ENCODE data around the gene LRBA.
A peak's percentile ranks its signal among the peaks of the same experiment; 100 is the strongest.
"Not testable (repeated sequence)": the region's sequence is repeated elsewhere in the genome, so short reads cannot be mapped to it uniquely, and the experiment has no call there.

Gene LRBA

DNA sequence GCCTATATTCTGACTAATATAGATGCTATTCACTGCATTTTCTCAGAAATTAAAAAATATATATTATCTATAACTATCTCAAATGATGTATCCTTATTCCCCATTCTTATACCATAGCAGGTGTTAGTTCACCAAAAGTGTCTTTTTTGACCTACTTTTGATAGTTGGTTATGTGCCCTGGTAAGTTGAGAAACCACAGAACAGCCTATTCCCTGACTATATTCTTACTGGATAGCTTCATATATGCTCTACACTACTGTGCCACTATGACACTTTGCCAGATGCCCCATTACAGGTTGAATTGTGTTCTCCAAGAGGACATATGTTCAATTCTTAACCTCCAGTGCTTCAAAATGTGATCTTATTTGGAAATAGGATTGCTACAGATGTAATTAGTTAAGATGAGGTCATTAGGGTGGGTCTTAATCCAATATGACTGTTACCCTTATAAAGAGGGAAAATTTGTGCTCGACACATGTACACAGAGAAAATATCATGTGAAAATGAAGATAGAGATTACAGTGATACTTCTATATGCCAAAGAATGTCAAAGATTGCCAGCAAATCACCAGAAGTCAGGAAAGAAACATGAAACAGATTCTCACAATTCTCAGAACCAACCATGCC is 76.1 kb downstream of the LRBA start:
- no peak for FAIRE-seq

DNA sequence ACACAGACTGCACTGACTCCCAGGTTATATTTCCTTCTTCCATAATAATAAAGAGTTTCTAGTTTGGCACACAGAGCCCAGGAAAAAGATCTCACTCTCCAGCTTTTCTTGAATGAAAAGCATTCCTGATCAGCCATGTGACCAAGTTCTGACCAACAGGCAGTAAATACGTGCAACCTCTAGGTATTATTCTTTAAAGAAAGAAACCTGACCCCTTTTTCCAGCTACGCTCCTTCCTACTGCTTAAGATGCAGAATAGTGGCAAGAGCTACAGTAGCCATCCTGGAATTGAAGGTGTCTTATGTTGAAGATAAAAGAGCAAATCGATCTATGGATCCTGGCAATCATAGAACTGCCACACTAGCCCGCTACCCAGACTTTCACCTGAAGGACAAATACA is 76.7 kb downstream of the LRBA start:
- no peak for FAIRE-seq

DNA sequence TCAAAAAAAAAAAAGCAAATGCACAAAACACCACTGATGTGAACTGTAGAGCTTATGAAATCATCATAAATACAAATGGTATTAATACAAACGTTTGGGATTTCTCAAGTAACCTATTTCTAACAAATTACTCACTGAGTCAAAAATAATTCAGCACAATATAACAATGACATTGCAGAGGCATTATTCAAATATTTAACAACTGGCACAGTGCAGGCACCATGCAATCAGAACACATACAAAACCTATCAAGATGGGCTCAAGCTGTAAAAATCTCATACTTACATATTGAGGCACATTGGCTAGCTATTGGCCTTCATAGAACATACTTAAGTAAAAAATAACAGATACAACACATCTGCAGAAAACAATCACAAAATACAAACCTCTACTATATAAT is 81.1 kb downstream of the LRBA start:
- no peak for FAIRE-seq

DNA sequence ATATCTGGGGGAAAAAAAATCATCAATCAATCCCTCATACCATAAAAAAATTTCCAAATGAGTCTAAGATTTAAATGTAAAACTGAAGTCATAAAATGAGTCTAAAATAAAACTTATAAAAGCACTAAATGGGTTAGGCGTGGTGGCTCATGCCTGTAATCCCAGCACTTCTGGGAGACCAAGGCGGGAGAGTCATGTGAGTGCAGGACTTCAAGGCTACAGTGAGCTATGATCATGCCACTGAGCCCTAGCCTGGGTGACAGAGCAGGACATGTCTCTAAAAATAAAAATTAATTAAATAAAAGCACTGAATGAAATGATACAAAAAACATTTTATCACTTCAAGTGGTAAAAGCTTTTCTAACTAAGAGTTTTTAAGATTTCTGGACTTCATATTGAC is 83.3 kb downstream of the LRBA start:
- no peak for FAIRE-seq

DNA sequence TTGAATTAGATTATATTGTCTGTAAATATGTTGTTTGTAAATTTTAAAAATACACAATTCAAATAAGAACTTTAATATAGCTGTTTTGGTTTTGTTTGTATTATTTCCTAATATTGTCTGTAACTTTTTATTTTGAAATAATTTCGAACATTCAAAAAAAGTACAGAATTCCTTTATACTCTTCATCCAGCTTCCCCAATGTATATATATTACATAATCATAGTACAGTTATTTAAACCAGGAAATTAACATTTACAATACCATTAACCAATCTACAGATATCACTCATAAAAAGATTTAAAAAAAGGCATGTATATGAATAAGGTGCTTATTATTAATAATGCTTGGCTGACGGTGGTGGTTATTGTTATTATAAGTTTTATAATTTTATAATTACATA is 84.1 kb downstream of the LRBA start:
- peak; percentile 59 for FAIRE-seq

DNA sequence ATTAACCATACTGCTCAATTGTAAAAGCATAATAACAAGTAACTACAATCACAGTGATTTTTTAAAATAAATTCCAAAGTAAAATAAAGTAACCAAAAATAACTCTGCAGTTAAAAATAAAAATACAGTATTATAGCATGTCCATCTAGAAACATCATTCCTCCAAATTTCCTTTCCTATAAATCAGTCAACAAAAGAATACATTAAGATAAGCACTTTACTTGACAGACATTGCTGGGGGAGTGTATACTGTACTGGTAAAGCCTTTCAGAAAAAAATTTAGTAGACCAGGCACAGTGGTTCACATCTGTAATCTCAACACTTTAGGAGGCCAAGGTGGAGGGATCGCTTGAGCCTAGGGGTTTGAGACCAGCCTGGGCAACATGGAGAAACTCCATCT is 91.1 kb downstream of the LRBA start:
- FAIRE-seq = no peak

DNA sequence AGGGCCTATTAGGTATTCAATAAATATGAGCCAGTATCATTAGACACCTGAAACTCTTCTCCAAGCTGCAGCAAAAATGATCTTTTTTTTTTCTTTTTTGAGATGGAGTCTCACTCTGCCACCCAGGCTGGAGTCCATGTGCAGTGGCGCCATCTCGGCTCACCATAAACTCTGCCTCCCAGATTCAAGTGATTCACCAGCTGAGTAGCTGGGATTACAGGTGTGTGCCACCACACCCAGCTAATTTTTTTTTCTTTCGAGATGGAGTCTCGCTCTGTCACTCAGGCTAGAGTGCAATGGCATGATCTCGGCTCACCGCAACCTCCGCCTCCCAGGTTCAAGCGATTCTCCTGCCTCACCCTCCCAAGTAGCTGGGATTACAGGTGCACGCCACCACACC is 93.6 kb downstream of the LRBA start:
- FAIRE-seq = not testable (repeated sequence)

DNA sequence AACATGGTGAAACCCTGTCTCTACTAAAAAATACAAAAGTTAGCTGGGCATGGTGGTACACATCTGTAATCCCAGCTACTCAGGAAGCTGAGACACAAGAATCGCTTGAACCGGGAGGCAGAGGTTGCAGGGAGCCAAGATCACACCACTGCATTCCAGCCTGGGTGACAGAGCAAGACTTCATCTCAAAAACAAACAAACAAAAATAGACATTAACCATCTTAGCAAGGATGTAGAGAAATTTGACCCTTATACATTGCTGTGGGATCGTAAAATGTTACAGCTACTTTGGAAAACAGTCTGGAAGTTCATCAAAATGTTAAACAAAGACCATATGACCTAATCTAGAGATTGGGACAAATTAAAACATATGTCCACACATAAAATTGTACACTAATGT is 96.5 kb downstream of the LRBA start:
- FAIRE-seq = not testable (repeated sequence)

DNA sequence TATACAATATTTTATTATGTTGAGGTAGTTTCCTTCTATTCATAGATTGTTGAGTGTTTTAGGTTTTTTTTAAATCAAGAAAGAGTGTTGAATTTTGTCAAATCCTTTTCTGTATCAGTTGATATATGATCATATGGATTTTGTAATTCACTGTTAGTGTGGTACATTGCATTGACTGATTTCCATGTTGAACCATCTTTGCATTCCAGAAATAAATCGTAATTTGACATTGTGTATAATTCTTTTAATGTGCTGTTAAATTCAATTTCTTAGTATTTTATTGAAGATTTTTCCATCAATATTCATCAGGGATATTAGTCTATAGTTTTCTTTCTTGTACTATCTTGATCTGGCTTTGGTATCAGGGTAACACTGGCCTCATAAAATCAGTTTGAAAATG is 103.8 kb downstream of the LRBA start:
- FAIRE-seq = no peak

DNA sequence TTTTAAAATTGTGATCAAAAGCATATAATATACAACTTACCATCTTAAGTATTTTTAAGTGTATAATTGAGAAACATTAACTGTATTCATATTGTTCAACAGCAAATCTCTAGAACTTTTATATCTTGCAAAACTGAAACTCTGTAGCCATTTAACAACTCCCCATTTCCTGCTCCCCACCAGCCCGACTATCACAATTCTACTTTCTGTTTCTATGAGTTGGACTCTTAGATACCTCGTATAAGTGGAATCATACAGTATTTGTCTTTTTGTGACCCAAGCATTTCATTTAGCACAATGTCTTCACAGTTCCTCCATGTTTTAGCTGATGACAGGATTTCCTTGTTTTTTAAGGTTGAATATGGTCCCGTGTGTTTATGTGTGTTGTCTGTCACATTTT is 106.0 kb downstream of the LRBA start:
- no peak for FAIRE-seq

DNA sequence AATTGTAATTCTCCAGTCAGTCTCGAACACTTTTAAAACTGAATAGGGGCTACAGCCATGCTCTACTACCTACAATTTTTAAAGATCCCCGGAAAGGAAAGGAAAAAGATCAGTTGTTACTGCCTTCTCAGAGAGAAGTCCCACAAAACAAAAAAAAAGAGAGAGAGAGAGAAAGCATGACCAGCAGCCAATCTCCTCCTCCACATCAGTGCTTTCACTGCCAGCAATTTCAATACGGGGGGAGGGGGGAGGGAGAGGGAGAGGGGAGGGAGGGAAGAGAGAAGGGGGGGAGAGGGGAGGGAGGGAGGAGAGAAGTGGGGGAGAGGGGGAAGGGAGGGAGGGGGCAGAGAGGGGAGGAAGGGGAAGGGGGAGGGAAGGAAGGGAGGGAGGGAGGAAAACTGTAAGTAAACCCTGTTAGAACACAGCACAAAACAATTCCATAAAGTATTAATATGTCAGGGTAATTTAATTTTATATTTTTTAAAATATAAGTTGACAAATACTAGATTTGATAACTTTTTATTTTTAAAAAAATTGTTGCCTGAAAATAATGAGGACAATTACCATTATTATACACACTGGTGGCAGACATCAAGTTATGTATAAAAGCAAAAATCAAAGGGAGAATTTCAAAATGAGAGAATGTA is 108.0 kb downstream of the LRBA start:
- no peak for FAIRE-seq

DNA sequence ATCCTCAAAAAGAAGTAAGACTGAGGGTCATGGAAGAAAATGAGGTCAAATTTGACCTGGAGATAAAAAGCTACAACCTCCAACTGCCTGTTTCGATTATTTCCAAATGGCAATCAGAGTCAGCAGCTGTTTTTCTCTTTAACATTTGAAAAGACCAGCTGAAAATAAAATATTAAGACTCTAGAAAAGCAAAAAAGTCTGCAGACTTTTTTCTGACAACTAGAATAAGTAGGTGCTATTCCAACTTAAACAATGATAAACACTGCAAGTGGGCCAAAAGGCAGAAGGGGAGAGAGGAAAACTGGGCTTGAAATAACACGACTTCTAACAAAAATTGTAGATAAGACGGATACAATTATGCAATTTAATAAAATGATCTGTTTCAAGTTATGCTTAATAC is 110.4 kb downstream of the LRBA start:
- no peak for FAIRE-seq

DNA sequence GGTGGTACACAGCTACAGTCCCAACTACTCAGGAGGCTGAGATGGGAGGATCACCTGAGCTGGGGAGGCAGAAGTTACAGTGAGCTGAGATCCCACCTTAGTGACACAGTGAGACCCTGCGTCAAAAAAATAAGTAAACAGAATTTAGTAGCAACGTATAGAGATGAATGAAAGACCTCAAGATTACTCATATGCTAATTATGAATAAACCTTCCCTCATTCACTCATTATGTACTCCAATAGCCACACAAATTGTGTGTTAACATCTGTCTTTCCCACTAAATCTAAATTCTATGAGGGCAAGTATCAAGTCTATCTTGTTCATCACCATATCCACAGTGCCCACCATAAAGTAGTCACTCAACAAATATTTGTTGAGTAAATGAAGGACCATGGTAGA is 111.5 kb downstream of the LRBA start:
- no peak for FAIRE-seq

DNA sequence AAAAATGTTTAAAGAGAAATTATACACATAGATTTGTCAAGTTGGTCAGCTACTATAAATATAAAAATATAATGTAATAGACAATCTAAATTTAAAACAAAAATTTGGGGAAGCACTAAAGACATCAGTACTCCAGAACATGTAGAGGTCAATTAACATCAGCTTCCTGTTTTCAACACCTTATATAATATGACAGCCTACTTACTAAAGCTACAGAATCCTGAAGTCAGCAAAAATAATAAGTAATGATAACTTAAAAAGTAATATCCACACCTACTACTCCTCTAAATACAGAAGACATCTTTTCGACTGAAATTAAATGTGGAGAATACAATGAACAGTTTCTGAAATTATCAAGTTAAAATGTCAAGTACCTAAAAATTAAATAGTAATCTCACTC is 118.6 kb downstream of the LRBA start:
- no peak for FAIRE-seq

DNA sequence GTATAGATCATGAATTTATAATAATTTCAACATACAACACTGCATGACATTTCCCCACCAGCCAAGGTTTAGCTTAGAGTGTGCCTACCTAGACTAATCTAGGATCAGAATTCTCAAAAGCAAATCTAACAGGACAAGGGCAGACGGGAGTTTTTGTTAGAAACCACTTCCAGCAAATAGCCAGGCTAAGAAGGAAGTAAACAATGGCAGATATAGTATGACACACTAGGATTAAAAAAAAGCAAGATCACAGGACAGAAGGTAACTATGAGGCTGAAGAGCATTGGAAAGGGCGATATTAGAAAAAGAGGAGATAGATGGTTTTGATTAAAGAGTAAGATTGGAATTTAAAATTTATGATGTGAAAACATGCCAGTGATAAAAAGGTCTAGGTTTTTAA is 124.8 kb downstream of the LRBA start:
- FAIRE-seq = no peak

DNA sequence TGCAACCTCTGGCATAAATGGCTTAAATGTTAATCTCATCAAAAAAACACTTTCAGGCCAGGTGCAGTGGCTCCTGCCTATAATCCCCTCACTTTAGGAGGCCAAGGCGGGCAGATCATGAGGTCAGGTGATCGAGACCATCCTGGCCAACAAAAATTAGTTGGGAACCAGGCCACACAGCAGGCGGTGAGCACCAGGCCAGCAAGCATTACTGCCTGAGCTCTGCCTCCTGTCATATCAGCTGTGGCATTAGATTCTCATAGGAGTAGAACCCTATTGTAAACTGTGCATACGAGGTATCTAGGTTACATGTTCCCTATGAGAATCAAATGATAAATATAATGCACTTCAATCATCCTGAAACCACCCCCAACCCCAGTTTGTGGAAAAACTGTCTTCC is 125.8 kb downstream of the LRBA start:
- FAIRE-seq = no peak

DNA sequence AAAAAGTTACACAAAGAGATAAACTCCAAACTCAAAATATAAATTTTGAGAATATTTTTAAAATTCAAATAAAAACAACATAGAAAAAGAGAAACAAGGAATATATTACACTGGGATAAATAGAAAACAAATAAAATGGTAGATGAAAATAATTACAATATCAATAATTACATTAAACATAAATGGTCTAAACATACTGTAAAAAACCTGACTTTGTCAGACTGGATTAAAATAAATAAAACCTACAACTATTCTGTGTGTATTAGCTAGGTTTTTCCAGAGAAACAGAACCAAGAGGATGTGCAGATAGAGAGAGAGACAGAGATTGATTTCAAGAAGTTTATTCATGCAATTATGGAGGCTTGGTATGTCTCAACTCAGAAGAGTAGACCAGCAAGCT is 126.5 kb downstream of the LRBA start:
- FAIRE-seq = no peak

DNA sequence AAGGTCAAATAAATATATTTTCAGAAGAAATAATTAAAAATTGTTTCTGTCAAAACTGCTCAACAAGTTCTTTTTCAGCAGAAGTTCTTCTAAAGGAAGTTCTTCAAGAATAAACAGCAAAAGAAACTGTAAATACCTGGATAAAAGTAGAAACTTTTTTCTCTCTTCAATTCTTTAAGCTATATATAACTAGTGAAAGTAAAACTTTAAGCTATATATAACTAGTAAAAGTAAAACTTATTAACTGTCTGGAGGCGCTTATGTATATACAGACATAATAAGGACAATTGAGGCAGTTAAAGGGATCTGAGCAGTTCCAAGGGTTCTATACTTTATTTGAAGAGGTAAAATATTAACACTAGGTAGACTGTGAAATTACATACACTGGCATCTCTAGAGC is 126.9 kb downstream of the LRBA start:
- FAIRE-seq = no peak

DNA sequence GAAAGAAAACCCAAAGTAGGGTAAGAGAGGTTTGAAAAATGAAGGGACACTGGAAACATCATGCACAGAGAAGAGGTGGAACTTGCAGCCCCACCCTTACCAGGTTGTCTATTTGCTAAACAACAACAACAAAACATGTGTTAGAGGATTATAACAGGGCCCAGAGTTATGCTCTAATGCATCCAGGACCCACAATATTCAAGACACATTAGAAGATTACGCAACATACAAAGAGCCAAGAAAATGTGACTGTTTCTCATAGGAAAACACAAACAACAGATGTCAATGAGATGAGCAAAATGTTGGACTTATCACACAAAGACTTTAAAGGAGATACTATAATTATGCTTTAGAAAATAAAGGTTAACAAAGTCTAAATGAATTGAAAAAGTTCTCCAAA is 128.5 kb downstream of the LRBA start:
- FAIRE-seq = no peak

DNA sequence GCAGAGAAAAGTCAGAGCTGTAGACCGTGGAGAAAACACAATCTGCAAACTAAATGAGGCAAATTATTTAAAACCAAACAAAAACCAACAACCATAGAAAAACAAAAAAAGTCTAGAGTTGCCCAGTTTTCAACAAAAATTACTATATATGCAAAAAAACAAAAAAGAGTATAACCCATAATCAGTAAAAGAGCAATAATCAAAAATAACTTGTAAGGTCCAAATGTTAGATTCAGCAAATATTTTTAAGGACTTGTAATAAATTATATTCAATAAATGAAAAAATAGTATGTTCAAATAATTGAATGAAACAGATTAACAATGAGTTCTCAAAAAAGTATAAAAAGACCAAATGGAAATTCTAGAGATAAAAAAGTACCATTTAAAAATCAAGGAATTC is 130.5 kb downstream of the LRBA start:
- FAIRE-seq = peak; percentile 21

DNA sequence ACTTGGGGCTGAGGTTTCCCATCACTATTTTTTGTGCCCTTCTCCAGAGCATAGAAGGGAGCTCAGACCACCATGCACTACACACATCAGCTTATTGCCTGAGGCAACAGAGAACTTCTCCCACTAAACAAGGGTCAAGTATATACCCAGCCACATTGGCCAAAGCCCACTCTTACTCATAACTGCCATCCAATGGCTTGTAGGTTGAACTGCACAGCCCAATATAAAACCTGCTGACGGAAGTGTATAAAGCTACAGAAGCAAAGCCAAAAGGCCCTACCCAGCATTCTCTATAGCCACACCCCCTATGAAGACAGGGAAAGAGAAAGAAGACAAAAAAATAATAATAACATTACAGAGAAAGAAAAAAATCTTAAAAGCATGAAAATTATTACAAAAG is 139.7 kb downstream of the LRBA start:
- no peak for FAIRE-seq

DNA sequence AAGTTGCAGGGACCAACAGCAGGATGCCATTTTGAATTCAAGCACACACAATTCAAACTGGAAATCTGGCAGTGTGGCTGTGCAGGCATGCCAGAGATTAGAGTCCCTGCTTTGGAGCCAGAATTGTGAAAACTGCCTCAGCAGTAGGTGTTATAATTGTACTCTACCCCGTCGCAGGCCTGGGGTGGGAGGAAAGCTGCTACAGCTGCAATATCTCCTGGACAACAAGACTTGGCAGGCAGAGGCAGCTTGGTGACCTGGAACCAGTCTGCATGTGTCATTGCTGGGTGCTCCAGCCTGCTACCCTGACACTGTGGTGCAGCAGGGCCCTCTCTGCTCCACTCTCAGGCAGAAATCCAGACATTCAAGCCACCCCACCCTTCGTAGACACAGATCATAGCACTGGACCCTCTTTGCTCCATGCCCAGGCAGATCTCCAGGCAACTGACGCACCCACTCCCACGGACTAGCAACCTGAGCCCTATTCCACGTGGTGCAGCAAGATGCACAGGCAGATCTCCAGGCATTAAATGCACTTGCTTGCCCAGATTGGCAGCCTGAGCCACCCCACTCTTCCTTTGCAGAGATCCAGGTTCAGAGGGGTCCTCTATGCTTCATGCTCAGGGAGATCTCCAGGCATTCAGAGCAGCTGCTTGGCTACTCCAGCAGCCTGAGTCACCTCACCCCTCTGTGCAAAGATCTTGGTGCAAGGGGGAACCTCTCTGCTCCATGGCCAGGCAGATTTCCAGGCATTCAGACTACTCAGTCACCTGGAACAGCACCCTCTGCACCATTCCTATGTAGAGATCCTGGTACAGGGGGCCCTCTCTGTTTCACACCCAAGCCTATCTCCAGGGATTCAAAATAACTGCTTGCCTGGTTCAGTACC is 140.5 kb downstream of the LRBA start:
- no peak for FAIRE-seq

DNA sequence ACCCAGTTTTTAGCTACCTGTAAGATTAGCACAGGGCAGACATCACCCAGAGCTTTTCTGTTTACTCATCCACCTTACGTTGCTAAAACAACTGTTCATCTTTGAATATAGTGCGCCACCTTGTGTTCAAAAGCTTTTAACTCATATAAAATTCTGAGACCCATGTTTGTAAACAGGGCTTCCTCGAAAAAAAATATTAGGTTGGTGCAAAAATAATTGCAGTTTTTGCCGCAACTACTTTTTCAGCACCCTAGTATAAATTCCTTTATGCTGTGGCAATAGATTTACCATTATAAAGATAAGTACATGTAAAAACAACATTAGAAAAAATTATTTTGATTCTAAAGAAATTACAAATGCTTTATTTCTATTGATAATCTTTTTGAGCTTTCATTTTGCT is 147.9 kb downstream of the LRBA start:
- FAIRE-seq = peak; percentile 96

DNA sequence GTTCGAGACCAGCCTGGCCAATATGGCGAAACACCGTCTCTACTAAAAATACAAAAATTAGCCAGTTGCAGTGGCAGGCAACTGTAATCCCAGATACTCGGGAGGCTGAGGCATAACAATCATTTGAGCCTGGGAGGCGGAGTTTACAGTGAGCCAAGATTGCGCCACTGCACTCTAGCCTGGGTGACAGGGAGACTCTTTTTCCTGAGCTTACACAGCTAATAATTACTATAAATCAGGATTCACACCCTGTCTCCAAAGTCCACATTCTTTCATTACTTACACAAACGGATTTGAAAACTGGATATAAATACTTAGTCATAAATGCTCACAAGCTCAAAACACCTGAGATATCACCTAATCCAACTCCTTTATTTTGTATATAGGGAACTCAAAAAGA is 151.6 kb downstream of the LRBA start:
- no peak for FAIRE-seq
